ENCODE results near the gene ZCCHC18.

GRCh38 chrX:104126856-104127255 lies 14.5 kb downstream of the ZCCHC18 start:
- no peak for TF ChIP-seq GATA2 (IDR thresholded peaks at IDR 0.05; ENCODE audit: insufficient read depth, insufficient read length, low read depth, low read length)
- TF ChIP-seq, protein P1, sequence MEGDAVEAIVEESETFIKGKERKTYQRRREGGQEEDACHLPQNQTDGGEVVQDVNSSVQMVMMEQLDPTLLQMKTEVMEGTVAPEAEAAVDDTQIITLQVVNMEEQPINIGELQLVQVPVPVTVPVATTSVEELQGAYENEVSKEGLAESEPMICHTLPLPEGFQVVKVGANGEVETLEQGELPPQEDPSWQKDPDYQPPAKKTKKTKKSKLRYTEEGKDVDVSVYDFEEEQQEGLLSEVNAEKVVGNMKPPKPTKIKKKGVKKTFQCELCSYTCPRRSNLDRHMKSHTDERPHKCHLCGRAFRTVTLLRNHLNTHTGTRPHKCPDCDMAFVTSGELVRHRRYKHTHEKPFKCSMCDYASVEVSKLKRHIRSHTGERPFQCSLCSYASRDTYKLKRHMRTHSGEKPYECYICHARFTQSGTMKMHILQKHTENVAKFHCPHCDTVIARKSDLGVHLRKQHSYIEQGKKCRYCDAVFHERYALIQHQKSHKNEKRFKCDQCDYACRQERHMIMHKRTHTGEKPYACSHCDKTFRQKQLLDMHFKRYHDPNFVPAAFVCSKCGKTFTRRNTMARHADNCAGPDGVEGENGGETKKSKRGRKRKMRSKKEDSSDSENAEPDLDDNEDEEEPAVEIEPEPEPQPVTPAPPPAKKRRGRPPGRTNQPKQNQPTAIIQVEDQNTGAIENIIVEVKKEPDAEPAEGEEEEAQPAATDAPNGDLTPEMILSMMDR (IDR thresholded peaks at IDR 0.05; ENCODE audit: extremely low read depth in 1 of 2, insufficient read depth in 1 of 2, low read depth in 1 of 2, low read length in 2 of 2), result no peak
- no peak for TF ChIP-seq EZH2 (IDR thresholded peaks at IDR 0.05; ENCODE audit: borderline replicate concordance, low read depth, low read length, severe bottlenecking)
- no peak for TF ChIP-seq POLR2AphosphoS5 (IDR thresholded peaks at IDR 0.05; ENCODE audit: insufficient read depth, low read depth, low read length)

All from endothelial cell of umbilical vein (primary cell).